Left cardiac atrium (tissue), 4 donors: Measurements from ENCODE around the gene EGFR. TPM values are rescaled to one million over a fixed set of nuclear protein-coding genes. Genes with fewer than 3 reads are reported as not detected.

ENCODE experiments used
- ATAC-seq, 2 donors: fragments of 200-7000 bp; cut with Tn5 transposase; one replicate each; pipeline ENCODE4 v1.9.1; 2020; ENCODE audit warnings: mild to moderate bottlenecking in 2 of 2, moderate library complexity in 2 of 2
- DNase-seq: peaks from one replicate; pipeline ENCODE4 v3.0.0-alpha.2; 2020
- intact Hi-C, 2 donors: fragments of 100-400 bp; cut with DNase I; formaldehyde crosslinking; loops; one replicate each; pipeline versions ENCODE4 v1.14.1 to v1.15.1; 2022 to 2023
- total RNA-seq, 2 donors: library from RNA; stranded (reverse); fragmentation: NEBNext Ultra II Directional; extraction: Animal tissue kit (Norgen Biotek cat#: 25700); gene quantifications; one replicate each; pipeline ENCODE4 v1.2.1, GENCODE V29; 2021
- donor health status: DM: no; HTN: yes; CAD: no.
- donor health status: DM: no; HTN: yes; CAD: no; lungs with severe emphysema.
- donor health status: DM: yes; HTN: yes; CAD: no.
- donor health status: Dilated cardiomyopathy.

The EGFR gene
- total RNA-seq, 2 donors from 2014 or later: 23.3 to 26.6 TPM

- intact Hi-C loops: no loop called here
- ATAC-seq: no peak
Observed at GRCh38 chr7:55107946-55108345, 89.1 kb downstream of the EGFR start.

DNA sequence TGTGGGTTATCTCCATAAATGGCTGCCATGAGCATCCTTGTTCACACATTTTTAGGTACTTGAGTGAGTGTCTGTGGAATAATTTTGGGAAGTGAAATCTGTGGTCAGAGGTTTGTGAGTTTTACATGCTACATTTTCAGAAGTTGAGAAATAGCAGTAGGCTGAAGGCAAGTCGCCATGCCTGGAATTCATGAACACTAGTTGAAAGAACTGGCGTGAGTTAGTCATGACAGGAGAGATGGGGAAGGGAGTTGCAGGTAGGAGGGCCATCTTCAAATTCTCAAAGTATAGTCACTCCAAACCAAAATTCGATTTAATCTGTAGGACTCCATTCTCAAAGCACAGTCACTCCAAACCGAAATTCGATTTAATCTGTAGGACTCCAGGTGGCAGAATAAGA is 89.6 kb downstream of the EGFR start:
- ATAC-seq (no peak), DNase-seq (no peak)
- intact Hi-C loops: no loop called here

More at GRCh38 chr7:55107946-55108345, 89.1 kb downstream of the EGFR start:
- DNase-seq: no peak

DNA sequence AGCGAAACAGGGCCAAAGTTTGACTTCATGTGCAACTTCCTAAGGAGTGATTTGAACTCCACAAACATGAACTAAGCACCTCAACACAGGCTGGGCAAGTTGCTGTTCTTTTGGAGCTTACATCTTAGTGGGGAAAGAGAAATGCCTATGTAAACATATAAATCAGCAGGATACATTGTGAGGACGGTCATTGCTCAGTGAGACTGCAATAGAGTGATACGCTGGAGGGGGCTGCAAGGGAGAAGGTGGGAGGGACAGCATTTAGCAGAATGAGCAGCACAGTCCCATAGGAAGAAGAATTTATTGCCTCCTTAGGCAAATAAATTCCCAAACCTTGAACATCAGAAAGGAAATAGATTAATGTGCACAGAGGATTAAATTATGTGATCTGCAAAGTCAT is 90.0 kb downstream of the EGFR start:
- ATAC-seq: no peak
- DNase-seq: no peak
- intact Hi-C loops: no loop called here

DNA sequence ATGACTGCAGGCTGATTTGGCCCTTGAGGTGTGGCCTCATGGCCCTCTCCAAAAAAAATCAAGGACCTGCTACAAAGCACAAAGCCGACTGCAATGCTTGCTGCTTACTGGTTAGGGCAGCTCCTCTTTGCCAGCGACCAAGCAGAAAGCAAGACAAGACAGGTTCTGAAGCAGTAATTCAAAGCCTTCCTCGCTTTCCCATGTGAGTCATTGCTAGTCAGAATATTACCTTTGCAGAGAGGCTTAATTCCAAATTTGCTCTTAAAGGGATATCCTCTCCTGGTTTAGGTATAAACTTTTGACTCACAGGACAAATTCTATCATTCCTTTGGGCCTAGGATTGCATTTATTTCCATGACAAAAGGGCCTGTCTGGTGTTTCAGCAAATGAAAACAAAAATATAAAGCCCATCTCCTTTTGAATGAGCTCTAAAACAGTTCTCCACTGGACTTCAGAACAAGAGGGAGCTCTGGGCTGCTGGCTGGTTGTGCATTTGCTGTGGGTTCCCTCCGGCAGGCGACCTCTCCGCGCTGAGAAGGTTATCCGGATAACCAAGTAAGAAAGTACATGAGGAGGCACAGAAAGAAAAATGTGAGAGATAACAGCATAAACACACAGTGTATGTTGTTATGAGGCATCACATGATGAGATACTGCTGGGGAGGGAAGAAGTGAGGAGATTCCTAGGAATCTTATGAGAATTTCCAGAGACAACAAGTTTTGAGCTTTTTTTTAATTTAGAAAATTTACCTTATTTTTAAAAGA is 90.8 kb downstream of the EGFR start:
- DNase-seq: no peak
- intact Hi-C loops: no loop called here
- ATAC-seq: peak in 1 of 2 donors; percentile 52

GRCh38 chr7:55110282-55110992 is 91.6 kb downstream of the EGFR start:
- intact Hi-C loops: no loop called here
- ATAC-seq: no peak
- DNase-seq: no peak

DNA sequence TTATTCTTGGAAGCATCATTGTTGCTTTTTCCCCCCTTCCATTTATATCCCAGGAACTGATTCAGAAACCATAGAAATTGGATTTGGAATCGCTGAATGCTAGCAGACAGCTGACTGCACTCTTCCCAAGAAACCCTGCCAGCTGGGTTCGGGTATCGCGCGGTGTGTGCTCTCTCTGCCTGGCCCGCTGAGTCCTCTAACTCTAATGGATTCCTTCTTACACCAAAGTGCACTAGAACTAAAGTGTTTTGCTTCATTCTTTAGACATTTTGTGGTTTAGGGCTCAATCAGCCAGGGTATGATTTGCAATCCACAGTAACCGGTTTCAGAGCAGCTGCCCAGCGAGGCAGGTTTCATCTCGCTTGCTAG is 92.2 kb downstream of the EGFR start:
- no peak for DNase-seq
- ATAC-seq: peak; percentile 54 to 56
- intact Hi-C loops: no loop called here

- intact Hi-C loops: no loop called here
- DNase-seq (no peak), ATAC-seq (no peak)
Observed at GRCh38 chr7:55112056-55112455, 93.2 kb downstream of the EGFR start.

- intact Hi-C loops: no loop called here
- ATAC-seq (no peak), DNase-seq (no peak)
Observed at GRCh38 chr7:55113760-55114540, 95.1 kb downstream of the EGFR start.

- ATAC-seq: no peak
- intact Hi-C loops: no loop called here
- DNase-seq: no peak
Observed at GRCh38 chr7:55117286-55117685, 98.5 kb downstream of the EGFR start.

GRCh38 chr7:55118426-55118825 is 99.6 kb downstream of the EGFR start:
- ATAC-seq (no peak), DNase-seq (no peak)
- intact Hi-C loops: no loop called here

DNA sequence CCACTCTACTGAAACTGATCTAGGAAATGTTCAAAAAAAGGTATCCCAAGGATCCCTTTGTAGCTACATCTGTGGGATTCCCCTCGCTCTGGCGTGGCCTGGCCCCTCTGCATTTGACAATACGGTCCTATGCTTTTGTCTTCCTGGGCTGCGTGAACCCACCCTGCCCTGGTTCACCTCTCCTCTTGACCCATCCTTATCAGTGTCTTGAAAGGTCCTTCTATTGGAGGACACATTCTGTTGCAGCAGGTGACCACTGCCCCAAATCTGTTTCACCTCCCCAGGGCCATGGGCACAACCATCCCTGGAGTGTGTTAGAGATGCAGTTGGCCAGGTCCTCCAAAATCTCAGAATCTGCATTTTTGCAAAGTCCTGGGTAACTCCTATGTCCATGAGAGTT is 100.8 kb downstream of the EGFR start:
- ATAC-seq: no peak
- intact Hi-C loops: no loop called here
- no peak for DNase-seq

- intact Hi-C loops: no loop called here
- no peak for DNase-seq
- peak; percentile 13 to 25 for ATAC-seq
Observed at GRCh38 chr7:55120074-55120473, 101.3 kb downstream of the EGFR start.

DNA sequence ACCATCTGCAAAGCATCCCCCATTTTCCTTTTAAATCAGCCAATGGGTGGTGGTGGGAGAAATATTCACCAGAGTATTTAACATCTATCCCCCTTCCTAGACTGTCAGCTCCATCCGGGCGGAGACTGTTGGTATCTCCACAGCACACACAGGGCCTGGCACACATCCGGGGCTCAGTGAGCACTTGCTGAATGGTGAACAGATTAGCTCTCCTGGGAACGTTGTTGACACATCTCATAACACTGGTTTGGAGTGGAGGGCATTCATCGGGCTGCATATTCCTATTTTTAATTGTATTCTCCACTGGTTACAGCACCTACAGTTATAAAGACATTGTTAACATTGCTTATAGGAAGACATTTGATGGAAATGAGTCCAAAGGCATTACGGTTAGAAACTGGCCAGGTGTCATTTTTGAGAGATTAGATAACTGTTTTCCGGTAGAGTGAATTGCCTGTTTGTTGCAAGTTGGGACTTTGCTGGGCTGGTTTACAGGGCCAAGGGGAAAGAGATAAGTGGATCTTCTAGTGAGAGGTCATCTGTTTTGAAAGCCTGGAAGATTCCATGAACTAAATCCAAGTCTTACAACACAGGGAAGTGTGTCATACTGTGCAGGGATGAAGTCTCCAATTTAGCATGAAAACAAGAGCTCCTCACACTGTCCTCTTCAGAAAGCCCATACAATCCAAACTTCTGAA is 101.8 kb downstream of the EGFR start:
- intact Hi-C loops: no loop called here
- DNase-seq: peak; percentile 76

DNA sequence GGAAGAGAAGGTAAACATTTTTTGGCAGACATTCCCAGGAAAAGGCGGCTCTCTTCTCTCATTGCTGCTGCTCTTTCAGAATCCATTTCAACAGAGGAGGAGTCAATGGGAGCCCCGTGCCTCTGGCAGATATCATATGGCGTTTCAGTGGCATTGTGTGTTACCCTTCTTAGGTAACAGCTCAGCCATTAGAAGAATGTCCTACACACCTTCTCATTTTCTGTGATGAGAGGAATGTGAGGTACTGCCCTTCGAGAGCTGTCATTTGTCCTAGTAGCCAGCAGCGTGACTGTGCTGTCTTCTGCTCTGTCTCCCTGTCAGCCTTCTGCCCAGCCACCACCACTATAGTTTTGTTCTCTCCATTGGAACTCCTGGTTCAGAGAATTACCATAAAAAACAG is 102.4 kb downstream of the EGFR start:
- intact Hi-C loops: no loop called here

More for the DNA sequence above, 101.8 kb downstream of the EGFR start:
- ATAC-seq: peak; percentile 84 to 86

DNA sequence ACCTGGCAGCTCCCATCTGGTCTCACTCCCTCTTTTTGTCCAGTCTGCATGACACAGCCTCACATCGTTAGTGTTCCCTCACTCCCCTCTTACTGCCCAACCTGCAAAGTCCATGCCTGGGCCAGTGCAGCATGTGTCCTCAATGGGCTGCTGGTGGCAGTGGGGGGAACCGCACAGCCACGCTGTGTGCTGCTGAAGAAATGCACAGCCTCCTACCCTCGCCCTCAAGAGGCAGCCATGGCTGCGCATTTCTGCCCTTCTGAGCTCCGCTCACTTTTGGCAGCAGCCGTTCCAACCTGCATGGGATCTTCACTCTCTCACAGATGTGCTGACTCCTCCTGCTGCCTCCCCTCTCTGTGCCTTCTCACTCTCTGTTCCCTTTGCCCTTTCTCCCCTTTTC is 103.4 kb downstream of the EGFR start:
- intact Hi-C loops: no loop called here
- no peak for ATAC-seq
- no peak for DNase-seq

More for the DNA sequence above, 102.4 kb downstream of the EGFR start:
- no peak for DNase-seq
- ATAC-seq: peak; percentile 17 to 24

- ATAC-seq: no peak
- intact Hi-C loops: no loop called here
- DNase-seq: no peak
Observed at GRCh38 chr7:55124989-55125875, 106.4 kb downstream of the EGFR start.

DNA sequence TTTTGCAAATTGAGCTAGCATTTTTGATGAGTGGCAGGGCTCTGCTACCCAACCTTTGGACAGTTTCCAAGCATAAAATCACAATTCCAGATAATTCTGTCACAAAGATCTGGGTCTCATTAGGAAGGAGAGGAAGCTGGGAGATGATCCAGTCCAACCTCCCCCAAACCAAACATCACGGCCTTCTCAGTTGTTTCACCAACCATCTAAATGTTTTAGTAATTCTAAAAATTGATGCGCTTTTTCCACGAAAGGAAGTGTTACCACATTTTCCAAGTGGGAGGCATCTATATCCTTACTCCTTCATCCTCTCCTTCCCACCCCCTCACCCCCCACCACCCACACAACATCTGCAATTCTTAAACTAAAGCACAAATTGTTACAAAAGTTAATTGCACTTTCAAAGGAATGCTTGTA is 108.3 kb downstream of the EGFR start:
- intact Hi-C loops: no loop called here
- no peak for ATAC-seq
- DNase-seq: no peak

- ATAC-seq: peak; percentile 31
- intact Hi-C loops: no loop called here
Observed at GRCh38 chr7:55127622-55128081, 108.8 kb downstream of the EGFR start.

More at GRCh38 chr7:55127622-55128081, 108.8 kb downstream of the EGFR start:
- DNase-seq: peak; percentile 51
